Measurements from ENCODE around the gene HHIPL2.

DNA sequence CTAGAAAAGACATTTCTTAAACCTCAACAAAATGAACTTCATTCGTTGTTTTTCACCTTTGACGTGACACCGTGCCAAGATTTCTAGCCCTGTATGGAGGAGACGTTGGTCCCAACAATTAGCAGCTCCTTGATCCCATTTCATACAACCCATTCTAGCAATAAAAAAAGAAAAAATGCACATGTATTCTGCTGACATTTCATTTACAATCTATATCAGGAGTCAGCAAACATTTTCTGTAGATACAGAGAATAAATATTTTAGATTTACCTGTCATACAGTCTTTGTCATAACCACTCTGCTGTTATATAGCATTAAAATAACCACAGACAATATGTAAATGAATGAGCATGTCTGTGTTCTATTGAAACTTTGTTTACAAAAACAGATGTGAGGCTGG, 48.8 kb upstream of the HHIPL2 start:
- TF ChIP-seq EP300 (IDR thresholded peaks at IDR 0.05) (no peak), POLR2AphosphoS5 (IDR thresholded peaks at IDR 0.05) (no peak)
- TF ChIP-seq, protein P1, sequence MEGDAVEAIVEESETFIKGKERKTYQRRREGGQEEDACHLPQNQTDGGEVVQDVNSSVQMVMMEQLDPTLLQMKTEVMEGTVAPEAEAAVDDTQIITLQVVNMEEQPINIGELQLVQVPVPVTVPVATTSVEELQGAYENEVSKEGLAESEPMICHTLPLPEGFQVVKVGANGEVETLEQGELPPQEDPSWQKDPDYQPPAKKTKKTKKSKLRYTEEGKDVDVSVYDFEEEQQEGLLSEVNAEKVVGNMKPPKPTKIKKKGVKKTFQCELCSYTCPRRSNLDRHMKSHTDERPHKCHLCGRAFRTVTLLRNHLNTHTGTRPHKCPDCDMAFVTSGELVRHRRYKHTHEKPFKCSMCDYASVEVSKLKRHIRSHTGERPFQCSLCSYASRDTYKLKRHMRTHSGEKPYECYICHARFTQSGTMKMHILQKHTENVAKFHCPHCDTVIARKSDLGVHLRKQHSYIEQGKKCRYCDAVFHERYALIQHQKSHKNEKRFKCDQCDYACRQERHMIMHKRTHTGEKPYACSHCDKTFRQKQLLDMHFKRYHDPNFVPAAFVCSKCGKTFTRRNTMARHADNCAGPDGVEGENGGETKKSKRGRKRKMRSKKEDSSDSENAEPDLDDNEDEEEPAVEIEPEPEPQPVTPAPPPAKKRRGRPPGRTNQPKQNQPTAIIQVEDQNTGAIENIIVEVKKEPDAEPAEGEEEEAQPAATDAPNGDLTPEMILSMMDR (IDR thresholded peaks at IDR 0.05): no peak
